ENCODE results near the gene MAGEF1.

Gene MAGEF1

GRCh38 chr3:184688251-184688881, 23.5 kb downstream of the MAGEF1 start:
- no peak for DNase-seq

GRCh38 chr3:184687363-184688015, 24.4 kb downstream of the MAGEF1 start:
- DNase-seq = no peak

DNA sequence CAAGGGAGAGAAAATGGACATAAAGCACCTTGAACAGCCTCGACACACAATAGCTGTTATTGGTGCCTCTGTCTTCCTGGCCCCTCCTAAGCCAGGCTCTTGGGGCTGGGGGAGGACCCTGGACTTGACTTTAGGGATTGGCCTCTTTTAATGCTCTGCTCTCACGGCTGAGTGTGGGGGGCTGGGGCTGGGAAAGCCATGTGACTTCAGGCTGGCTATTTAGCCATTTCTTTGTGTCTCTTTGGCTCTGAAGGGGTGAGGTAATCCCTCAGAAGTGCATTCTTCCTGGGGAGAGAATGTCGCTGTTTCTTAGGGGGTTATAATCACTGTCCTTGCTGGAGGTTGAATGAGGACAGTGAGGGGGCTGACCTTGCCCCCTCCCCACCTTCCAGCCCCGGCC, 26.2 kb downstream of the MAGEF1 start:
- DNase-seq = no peak

GRCh38 chr3:184685055-184685454, 26.8 kb downstream of the MAGEF1 start:
- no peak for DNase-seq

- DNase-seq = no peak
Observed at GRCh38 chr3:184683900-184684560, 27.8 kb downstream of the MAGEF1 start.

DNA sequence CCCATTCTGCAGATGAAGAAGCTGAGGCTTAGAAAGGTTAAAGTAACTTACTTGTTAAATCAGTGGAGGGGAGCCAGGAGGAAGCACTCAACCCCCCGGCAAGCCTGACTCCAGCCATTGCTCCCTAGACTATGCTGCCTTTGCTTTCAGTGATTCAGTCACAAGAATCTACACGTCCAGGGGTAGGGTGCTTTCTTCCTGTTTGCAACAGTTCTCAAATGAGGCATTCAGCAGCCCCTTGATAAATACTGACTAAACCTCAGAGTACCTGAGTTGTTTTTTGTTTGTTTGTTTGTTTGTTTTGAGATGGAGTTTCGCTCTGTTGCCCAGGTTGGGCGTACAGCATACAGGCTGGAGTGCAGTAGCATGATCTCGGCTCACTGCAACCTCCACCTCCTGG, 28.6 kb downstream of the MAGEF1 start:
- no peak for DNase-seq

DNA sequence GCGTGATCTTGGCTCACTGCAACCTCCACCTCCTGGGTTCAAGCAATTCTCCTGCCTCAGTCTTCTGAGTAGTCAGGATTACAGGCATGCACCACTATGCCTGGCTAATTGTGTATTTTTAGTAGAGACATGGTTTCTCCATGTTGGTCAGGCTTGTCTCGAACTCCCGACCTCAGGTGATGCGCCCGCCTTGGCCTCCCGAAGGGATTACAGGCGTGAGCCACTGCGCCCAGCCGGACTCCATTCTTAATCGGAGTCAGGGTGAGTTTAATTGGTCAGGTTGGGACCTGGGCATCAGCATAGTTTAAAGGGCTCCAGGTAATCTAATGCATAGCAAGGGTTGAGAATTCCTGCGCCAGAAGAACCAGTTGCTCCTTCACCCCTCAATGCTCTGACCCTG, 29.2 kb downstream of the MAGEF1 start:
- no peak for DNase-seq

GRCh38 chr3:184680385-184681345, 31.2 kb downstream of the MAGEF1 start:
- no peak for DNase-seq

GRCh38 chr3:184679056-184679816, 32.6 kb downstream of the MAGEF1 start:
- no peak for DNase-seq

DNA sequence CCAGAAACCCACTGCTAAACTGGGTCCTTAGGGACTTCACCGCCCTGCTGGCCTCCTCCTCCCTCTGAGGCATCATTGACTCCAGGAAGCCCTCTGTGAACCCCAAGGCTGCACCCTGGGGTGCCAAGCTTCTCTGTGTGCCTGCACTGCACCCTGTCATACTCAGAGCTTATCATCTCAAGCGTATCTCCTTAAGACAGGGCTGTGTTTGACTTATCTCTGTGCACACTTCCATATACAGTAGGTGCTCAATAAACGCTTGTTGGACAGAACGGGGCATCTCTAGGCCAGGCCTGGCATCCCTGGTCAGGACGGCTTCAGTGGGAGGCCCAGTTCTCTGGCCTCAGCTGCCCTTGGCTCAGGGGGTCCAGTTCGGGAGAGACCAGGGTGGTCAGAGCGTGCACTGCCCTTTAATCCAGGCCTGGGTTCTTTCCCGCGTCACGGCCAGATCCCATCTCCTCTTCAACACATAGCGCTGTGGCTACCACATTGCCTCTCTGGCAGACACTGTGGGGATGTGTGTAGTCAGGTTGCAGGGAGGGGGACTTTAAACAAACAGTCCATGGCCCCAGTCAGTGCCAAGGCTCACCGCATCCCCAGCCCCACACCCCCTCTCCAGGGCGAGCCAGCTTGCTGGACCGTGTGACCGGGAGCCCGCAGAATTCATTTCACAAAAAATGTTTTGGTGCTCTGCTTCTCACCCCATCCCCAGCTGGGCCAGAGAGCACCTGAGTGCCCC, 33.4 kb downstream of the MAGEF1 start:
- no peak for DNase-seq

GRCh38 chr3:184677344-184678316, 34.2 kb downstream of the MAGEF1 start:
- no peak for DNase-seq

DNA sequence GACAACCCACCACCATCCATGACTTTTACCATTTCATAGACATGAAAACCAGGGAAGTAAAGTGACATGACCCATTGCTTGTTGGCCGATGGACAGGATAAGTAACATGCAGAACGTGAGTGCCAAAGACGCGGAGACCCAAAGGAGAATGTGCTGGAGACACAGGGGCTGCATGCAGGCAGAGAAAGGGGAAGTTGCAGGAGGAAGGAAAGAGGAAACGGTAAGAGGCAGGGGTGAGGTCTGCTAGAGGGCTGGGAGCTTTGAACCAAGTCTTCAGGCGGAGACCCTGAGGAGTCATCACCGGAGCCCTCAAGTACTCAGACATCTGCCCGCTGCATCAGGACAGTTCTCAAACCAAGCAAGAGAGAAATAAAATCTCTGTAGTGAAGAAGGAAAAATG, 34.9 kb downstream of the MAGEF1 start:
- no peak for DNase-seq

DNA sequence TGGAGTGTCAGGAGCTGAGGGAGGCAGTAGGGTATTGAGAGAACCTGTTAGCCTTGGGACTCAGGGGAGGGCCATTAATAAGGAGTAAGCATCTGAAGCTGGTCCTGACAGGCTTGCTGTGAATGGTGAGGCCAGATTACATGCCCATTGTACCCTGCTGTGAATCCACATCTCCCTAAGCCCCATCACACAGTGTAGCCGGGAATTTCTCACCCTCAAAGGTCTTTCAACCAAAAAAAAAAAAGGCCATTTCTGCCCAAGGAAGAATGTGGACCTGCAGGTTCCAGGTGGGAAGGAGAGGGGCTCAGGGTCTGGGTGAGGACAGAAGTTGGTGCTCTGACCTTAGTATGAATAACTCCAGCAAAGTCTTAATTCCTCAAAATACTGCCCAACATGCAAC, 37.2 kb downstream of the MAGEF1 start:
- no peak for DNase-seq

DNA sequence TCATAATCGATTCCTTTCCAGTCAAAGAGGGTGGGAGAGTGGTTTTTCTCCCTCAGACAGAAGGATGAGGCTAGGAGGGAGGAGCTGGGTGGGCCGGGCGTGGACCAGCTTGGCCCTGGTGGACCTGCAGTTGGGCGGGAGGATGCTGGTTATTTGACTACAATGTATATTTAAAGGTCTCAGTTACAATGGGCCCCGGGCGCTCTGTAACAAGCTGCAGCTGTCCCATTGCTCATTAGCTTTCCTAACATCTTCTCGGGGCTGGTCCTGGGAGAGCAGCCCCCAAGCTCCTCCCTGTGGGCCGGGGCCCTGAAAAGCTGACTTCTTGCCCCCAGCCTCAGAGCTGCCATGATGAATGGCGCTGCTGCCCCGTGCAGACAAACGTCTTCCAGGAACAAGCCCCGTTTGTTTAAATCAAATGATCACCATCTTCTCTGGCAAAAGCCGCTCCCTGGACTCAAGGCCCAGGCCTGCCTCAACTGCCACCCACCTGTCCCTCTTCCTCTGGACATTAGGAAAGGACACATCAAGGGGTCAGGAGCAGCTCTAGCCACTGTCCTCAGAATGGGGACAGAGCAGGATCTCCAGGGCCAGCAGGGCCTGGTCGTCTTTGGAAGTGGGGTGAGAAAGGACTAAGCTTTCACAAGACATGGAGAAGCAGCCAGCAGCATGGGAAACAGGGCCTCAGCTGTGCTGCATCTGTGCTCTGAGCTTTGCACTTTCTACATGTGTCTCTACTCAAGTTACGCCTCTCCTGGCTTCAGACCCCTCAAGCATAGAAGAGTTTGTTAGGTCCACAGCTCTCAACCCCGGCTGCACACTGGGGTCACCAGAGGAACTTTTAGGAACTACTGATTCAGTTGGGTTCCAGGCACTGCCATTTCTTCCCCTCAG, 38.6 kb downstream of the MAGEF1 start:
- DNase-seq = no peak

DNA sequence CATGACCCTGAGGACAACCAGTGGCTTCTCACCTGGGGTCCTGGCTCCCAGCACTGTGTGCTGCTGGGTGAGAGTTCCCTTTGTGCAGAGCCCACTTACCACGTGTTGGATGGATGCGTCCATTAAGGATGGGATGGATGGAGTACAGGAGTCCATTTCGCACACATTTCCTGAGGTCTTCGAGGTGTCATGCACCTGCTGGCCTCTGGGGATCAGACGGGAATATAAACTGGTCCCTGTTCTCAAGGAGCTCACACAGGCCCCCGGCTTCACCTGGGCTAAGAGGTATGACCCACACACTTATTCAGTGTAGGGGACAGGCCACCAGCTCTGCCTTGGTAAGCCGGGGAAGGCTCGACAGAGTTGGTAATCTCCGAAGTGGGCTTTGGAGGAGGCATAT, 39.5 kb downstream of the MAGEF1 start:
- no peak for DNase-seq

- DNase-seq = no peak
Observed at GRCh38 chr3:184670091-184670602, 41.7 kb downstream of the MAGEF1 start.

- DNase-seq = no peak
Observed at GRCh38 chr3:184669578-184669977, 42.3 kb downstream of the MAGEF1 start.

DNA sequence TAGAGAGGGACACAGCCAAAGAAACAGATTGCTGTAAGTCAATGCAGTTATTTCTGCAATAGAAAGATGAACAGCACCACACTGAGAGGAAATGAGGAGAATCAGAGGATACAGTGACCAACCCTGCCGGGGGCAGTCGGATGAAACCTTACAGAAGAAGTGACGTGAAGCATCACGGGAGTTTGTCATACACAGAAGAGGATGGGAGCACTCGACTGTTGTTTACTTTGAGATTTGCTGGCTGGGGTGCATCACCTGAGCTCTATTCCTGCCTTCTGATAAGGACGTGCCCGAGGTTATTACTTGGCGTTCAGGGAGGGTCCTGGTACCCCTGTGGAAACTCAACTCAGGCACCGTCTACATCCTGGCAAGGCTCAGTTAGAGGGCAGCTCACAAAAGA, 45.4 kb downstream of the MAGEF1 start:
- no peak for DNase-seq

GRCh38 chr3:184665101-184665500, 46.8 kb downstream of the MAGEF1 start:
- DNase-seq = no peak
